ENCODE measurements around the gene RPS27.

RPS27 gene

DNA sequence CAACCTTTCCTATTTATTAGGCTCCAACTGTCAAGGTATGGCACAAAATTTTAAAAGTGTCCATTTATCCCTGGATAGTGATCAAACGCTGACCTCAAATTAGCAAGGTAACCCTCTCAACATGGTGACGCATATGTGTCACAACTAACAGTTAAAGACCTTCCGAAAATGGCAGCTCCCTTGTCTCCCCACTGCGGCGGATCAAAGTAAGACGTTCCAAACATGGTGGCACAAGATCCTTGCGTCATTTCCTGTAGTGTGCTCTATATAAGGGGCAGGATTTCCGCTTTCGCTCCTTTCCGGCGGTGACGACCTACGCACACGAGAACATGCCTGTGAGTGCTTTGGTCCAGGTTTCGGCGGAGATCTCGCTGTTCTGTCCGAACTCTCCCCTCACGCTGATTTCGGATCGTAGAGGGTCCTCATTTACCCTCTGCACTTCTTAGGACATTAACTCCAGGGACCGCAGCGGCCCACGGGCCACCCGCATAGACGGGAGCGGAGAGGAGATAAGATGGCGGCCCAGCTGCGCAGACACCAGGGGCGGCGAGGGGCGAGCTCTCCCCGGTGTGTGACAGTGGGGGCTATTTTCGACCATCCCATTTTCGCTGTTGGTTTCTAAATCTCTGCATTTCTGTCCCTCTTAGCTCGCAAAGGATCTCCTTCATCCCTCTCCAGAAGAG, at the start of gene RPS27:
Gene RPS27 (plus strand): TSS at position 295 of the 683 bp plus-strand sequence. CDS start 35 bp downstream, at position 330.
- peak; percentile 68 to 81 (median 80) for DNase-seq (ENCODE audit: low read depth in 3 of 3)

DNA sequence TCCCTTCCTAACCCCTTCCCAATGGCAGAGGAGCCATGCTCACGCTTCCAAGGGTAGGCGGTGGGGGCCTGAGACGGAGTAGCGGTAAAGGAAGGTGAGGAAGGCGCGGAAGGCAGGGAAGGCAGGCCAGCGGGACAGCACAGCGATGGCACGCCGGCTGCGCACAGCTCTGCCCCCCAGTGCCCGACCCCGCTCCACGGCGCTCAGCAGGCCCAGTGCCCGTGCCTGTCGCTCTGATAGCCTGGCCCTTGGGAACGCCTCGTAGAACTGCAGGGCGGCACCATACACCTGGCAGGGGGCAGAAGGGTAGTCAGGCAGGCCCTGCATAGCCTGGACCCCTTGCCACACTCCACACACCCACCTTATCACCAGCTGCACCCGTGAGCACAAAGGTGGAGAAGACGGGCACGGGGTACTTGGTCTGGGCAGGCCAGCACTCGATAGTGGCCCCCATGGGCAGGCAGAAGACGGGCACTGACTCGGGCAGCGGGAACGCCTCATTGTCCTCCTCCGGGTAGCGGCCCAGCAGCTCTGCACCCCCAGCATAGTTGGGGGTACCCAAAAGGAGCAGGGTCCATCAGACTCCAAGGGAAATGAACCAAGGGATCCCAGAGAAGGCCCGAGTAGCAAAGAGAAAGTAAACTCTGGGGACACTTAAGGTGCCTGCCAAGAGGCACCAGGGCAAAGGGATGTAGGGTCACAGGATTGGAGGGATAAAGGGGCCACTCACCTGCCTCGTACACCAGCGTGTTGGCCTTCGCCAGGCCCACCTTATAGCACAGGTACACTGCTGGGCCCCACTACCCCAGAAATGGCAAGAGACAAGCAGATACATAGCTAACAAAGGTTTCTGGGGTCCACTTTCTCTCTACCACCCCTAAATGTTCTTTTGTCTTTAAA, 48.5 kb upstream of the RPS27 start:
- DNase-seq (ENCODE audit: low read depth in 3 of 3): no peak

DNA sequence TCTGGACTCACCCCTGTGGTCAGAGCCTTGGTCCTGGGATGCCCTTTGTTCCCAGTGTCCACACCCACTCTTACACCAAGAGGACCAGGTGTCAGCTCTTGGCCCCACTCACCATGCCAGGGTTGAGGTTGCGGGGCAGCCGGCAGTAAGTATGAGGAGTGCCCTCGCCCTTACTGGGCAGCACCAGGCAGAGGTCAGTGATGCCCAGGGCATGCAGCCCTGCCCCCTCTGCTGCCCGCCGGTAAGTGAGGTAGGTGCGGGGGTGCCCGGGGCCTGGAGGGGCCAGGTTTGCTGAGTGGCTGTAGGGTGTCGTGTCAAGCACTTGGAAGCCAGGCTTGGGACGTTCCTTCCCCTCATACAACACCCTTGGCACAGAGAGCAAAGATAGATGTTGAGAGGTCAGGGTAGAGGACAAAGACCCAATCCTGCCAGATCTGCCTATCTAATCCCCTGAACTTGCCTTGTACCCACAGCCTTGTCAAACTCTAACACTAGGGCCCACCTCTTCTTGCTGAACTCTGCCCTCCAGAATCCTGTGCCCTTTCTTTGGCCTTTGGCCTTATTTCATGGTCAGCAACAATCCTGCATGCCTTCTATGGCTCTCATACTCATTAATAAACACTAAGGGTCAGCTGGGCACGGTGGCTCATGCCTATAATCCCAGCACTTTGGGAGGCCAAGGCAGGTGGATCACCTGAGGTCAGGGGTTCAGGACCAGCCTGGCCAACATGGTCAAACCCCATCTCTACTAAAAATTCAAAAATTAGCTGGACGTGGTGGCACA, 47.6 kb upstream of the RPS27 start:
- DNase-seq (ENCODE audit: low read depth in 3 of 3): no peak

DNA sequence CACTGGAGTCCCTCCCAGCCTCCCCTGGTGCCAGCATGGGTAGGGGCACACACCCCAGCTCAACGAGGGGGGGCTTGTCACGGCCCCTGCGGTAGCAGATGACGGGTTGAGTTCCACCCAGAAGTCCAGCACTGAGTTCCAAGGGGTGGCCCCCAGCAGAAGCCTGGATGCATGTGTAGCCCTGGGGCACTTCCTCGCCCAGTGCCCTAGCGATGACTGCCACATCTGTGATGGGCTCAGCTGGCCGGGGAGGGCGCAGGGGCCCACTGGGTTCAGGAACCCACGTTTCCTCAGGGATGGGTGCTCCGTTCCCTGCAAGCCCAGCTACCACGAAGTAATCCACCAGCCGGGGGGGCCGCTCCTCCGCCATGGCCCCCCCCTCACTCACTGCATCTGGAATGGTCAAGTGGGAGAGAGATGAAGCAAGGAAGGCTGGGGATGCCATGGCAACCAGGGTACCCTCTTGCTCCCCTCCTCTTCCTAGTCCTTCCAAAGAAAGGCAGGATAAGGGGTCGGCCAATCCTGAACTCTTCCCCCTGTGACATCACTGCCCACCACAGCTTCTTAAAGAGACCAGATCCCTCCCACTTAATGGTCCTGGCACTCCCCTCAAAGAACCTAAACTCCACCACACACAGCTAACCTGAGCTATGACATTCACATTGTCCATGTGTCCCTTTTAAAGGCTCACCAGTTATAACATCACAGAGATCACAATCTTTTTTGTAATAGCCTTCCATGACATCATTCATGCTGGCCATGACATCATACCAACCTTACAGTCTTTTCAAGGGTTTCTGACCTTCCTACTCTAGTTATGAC, 46.3 kb upstream of the RPS27 start:
- no peak for DNase-seq (ENCODE audit: low read depth in 3 of 3)

DNA sequence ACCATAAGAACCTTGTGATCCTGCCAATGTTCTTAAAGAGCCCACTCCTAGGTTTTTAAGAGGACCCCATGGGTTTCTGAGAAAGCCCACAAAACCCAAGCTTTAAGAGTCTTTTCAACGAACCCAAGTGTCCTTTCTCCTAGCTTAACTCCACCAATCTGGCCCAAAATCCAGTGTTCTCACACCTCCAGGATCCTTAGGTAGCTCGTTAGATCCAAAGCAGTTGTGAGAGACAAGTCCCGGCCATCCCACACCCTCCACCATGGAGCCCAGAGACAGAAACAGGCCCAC, 45.8 kb upstream of the RPS27 start:
- no peak for DNase-seq (ENCODE audit: low read depth in 3 of 3)

DNA sequence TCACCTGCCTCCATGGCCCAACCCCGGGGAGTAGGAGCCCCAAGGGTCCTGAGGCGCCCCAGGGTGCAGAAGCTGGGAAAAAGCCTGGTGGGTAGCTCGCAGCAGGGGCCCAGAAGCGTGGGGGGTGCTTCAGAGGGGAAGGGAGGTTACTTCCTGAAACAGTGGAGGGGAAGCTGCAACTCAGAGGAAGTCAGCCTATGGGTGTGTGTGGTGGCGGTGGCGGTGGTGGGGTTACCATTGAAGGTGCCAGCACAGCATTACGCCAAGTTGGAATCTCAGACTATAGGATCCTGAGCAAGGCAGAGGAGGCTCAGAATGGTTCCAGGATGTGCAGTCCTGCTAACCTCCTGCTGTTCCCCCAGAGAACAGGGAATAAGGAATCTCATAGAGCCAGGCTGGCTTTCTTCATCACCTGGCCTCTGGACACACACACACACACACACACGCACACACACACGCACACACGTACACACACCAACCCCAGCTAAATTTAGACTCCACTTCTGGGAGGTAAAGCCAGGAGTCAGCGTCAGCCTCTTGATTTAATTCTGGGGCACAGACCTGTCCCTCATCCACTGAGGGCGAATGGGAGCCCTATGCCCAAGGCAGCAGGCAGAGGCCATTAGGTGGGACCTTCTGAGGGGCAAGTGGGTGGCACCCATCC, 45.3 kb upstream of the RPS27 start:
- peak in 1 of 3 experiments; percentile 73 for DNase-seq (ENCODE audit: low read depth in 3 of 3)

DNA sequence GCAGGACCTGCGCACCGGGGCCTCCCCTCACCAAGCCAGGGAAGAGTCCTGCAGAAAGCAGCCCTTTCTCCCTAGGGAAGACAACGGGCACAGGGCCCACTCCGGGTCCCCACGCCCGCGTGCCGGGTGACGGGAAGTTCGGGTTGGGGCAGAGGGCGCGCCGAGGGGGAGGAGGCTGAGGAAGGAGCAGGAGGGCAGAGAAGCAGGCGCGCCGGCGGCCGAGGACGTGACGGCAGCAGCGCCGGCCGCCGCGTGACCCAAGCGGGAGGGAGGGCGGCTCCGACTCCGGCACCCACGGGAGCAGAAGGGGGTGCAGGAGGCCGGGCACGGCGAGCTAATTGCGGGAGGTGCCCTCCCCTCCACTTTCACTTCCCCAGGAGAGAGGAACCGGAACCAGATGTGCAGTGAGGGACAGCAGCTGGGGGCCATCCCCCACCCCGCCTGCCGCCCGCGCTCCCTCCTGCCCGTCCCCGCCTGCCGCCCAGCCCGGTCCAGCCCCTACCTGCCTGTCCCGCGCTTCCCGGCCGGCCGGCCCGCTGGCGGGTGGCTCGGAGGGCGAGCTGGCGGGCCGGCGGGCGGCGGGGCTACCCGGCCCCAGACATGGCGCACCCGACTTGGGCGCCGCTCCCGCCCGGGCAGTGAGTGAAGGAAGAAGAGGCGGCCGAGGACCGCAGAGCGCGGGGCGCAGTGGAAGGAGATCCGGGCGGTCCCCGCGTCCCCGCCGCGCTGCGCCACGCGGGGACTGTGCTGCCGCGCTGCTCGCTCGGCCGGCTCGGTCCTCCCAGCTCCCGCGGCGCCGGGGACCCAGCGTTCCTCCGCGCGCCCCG, 44.6 kb upstream of the RPS27 start:
- DNase-seq (ENCODE audit: low read depth in 3 of 3): peak in 2 of 3 experiments; percentile 41 to 72

DNA sequence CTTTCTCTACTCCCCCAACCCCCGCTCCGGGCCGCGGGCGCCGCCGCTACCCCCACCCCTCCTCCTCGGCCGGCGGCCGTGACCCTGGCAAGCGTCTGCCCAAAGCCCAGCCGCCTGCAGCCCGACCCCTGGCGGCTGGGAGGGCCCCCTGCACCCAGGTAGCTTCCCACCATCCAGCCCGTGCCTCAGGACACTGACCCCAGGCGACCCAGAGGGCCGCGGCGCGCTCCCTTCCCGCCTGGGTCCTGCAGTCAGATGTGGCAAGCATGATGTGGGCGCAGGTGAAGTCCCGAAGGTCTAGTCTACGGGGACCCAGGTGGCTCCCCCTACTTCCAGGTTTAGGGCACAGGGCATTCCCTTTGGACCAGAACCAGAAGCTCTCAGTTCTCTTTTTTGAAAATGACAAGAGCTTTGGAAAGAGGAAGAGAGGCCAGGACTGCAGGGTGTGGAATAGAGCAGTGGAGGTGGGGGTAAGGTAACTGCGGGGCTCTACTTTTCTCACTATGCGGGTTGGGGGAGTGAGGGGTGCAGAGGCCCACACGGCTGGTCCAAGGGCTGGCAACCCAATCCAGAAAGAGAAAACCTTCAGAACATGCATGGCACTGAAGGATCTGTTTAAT, 43.8 kb upstream of the RPS27 start, which contains the start of gene DENND4B:
Gene DENND4B (minus strand): TSS at position 97 of the 620 bp plus-strand sequence. CDS start 2,344 bp downstream, outside the sequence.
- peak in 2 of 3 experiments; percentile 58 to 75 for DNase-seq (ENCODE audit: low read depth in 3 of 3)

DNA sequence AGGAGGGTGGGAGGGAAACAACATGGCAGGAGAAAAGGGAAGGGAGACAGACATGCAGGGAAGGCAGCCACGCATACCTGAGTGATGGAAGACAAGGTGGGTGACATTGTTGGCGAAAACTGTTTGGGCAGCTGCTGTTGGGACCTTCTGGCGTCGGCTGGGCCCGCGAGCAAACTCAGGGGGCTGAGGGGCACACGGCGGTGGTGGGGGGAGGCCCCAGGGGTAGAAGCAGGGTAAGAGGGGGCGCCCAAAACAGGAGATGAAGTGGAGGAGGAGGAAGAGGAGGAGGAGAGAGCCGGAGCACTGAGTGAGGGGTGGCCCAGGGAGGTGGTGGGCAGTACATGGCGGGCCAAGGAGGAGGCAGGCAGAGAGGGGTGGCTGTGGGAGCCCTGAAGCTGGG, 39.4 kb upstream of the RPS27 start:
- DNase-seq (ENCODE audit: low read depth in 3 of 3): no peak

DNA sequence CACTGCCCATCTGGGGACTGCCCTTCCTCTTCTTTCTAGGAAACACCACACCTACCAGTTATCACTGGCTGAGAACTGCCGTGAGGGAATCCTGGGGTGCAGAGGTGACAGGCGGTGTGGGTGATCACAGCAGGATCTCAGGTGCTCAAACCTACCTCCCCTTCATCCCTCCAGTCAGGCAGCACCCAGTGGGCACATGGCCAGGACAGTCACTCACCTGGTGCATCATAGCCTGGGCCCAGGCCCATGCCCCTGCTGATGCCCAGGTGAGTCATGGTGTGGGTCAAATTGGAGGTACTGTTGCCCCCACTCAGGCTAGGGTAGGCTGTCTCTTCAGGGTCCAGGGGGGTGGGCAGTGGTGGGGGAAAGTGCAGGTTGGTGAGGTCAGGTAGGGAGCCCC, 38.8 kb upstream of the RPS27 start:
- no peak for DNase-seq (ENCODE audit: low read depth in 3 of 3)

DNA sequence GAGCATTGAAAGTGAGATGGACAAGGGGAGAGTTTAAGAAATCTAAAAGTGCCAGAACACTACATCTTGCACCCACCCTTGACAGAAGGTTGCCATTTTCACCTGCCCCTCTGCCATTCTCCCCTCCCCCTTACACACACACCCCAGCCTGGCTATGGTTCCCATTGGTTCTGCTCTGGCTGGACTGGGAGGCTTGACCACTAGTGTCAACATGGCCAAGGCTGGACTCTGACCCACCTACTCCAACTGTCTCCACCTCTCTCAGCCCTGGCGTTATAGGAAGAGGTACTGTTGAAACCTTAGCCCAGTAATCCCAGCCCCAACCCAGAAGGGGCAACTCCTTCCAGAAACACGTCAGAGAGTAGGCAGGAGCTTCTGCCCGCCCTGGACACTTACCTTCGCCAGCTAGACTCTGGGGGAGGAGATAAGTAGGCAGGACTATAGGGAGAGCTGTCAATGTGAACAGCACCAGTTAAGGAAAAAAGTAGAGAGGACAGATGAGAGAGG, 36.6 kb upstream of the RPS27 start:
- DNase-seq (ENCODE audit: low read depth in 3 of 3): no peak

DNA sequence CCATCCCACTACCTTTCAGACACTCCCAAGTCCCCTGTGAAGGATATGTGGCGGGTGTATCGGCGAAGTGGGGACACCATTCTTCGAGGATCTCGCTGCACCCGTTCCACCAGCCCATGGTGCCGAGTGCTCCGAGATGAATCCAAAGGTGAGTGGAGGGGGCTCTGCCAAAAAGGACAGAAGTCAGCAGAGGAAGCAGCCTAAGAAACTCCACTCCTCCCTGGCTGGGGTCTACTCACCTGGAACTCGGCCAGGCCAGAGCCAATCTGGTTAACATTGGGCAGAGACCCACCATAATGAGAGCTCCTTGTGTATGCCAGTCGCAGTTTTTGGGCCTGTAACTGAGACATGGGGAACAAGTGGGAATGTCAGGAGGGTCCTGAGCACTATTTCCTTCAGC, 35.7 kb upstream of the RPS27 start:
- no peak for DNase-seq (ENCODE audit: low read depth in 3 of 3)

DNA sequence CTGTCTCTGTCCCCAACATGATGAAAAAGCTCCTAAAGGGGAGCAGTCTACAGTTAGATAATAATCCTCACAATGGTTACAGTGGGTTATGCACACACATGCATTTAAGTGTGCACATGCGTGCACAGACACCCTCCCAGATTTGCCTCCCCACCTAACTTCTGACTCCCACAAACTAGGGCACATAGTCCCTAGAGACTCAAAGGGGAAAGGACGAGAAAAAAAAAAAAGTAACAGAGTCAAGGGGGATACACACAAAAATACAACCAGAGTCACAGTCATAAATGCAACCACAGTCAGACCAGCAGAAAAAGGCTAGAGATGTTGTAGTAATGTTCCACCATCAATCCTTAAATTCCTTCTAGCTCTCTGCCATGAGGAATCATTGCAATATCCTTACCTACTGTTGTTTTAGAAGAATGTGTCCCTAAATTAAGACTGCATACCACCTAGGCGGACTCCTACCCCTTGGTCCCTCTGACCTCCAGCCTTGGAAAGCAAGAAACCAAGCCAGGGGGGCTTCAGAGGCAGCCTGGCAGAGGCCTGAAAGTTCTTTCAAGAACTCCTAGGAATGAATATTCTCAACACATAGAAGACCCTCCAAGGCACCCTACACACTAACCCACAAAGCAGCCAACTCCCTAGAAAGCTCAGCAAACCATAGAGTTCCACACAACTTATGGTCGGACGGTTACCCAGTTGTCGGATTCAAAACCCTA, 33.4 kb upstream of the RPS27 start:
- DNase-seq (ENCODE audit: low read depth in 3 of 3): no peak

DNA sequence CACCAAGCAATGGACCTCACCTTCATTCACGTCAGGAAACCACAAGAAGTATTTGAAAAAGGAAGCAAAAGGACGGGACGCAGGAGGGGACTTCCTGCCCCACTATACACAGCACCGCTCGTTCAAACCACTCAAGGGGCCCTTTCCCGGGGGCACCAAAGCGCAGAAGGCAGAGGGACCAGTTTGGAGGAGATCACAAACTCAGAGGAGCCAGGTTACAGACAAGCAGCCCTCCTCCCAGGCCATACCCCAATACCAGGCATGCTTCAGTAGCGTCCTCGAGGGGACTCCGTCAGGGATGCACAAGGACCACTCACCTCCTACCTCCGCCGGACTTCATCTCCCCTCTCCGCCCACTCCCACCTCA, 32.8 kb upstream of the RPS27 start:
- DNase-seq (ENCODE audit: low read depth in 3 of 3): peak in 1 of 3 experiments; percentile 39

DNA sequence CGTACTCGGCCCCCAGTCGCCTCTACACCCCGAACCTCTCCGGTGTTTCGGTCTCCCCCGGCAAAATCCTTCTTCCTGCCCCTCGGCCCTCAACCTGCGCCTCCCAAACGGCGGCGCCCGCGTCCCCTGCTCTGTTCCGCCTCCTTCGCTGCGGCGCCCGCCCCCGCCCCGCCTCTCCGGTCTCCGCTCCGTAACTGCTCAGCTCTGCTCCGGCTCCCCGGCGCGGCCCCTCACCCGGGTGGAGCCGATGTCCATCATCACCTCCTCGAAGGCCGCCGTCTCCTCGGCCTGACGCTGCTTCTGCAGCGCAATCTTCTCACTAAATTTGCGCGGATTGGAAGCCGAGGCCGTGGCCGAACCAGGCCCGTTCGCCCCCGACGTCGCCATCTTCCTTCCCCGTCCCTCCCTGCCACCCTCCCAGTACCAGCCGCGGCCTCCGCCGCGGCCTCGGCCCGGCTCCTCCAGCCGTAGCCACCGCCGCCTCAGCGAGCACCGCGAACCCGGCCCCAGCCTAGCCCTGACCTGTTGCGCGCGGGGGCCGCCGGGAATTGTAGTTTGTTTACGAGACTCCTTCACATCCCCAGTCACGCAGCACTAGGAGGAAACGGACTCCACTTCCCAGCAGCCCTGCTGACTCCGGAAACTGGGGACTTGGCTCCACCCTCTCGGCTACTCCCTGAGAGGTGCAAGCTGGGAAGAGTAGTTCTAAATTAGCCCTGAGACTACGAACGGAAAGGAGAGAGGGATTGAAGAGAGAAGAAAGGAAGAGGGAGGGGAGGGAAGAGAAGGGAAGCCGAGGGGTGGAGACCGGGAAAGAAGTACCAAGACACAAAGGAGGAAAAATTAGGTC, 32.2 kb upstream of the RPS27 start, which contains the start of gene CRTC2:
Gene CRTC2 (minus strand): TSS at position 502 of the 850 bp plus-strand sequence. CDS start 115 bp downstream, at position 387.
- DNase-seq (ENCODE audit: low read depth in 3 of 3): peak; percentile 94 to 97 (median 97)

DNA sequence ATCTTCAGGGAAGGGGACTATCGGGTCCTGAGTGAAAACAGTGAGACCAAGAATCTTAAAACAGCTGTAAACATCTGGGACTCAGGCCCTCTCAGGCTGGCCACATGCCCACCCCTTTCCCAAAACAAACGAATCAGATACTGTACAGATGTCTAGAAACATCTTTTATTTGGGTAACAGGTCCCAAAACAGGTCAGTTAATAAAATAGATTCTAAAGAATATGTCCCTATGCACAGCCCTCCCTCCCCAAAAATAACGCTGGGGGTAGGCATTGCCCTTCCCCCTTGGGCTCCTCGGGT, 31.7 kb upstream of the RPS27 start:
- no peak for DNase-seq (ENCODE audit: low read depth in 3 of 3)

DNA sequence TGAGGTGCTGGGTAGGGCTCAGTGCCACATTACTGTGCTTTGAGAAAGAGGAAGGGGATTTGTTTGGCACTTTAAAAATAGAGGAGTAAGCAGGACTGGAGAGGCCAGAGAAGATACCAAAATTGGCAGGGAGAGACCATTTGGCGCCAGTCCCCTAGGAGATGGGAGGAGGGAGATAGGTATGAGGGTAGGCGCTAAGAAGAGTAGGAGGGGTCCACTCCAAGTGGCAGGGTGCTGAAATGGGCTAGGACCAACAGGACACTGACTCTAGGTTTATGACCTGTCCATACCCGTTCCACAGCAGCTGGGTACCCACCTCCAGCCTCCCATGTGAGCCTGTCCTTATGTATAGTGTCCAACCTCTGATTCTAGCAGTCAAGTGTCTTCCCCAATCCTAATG, 31.1 kb upstream of the RPS27 start:
- DNase-seq (ENCODE audit: low read depth in 3 of 3): no peak

DNA sequence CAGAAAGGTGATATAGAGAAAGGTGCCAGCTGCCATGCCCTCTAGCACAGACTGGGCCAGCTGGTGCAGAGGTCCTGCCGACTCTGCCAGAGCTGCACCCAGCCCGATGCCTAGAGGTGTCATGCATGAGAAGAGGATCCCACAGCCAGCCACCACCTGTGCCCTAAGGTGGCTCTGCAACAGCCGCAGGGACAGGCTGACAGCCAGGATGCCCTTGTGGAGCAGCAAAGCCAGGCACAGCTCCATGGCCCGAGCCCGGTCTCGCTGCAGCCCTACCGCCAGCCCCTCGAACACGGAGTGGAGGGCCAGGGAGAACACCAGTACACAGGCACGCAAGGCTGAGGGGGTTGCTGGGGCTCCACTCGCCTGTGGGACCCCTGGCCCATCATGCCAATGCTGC, 30.4 kb upstream of the RPS27 start:
- no peak for DNase-seq (ENCODE audit: low read depth in 3 of 3)
